ENCODE data around the gene KRT8.
"Not testable (repeated sequence)": the region's sequence is repeated elsewhere in the genome, so short reads cannot be mapped to it uniquely, and the experiment has no call there.

The KRT8 gene

GRCh38 chr12:52901715-52902541, 2.9 kb downstream of the KRT8 start:
- DNase-seq, result no peak

DNA sequence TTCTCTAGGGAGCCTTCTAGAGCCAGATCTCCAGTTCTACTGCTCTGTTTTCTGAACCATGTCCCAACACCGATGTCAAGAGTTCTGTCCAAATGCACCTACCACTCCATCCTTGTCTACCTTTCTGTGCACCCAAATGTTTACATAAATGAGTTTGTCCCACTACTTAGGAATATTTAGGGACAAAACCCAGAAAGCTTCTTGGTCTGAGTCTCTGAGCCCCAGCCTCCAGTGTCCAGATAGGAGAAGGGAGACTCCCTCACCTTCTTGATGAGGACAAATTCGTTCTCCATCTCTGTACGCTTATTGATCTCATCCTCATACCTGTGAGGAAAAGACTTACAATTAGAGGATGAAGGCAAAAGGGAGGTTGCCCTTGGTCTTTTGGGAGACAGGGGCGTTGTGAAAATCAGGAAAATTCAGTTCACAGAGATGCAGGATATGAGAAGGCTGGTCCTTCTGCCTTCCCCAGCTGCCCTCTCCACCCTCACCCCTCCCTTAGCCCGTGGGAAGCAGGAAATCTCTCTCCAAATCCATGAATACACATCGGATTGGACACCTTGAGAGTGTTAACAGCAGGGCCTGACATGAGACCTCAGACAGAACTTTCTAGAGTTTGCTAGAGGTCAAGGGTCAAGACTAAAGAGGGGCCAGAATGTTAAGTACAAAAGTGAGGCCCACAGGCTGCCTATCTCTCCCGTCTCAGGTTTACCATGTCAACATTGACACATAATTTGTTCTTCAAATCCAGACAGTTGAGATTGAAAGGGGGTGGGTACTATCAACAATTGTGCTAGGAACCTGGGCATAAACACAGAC, 3.8 kb downstream of the KRT8 start:
- DNase-seq, result no peak

DNA sequence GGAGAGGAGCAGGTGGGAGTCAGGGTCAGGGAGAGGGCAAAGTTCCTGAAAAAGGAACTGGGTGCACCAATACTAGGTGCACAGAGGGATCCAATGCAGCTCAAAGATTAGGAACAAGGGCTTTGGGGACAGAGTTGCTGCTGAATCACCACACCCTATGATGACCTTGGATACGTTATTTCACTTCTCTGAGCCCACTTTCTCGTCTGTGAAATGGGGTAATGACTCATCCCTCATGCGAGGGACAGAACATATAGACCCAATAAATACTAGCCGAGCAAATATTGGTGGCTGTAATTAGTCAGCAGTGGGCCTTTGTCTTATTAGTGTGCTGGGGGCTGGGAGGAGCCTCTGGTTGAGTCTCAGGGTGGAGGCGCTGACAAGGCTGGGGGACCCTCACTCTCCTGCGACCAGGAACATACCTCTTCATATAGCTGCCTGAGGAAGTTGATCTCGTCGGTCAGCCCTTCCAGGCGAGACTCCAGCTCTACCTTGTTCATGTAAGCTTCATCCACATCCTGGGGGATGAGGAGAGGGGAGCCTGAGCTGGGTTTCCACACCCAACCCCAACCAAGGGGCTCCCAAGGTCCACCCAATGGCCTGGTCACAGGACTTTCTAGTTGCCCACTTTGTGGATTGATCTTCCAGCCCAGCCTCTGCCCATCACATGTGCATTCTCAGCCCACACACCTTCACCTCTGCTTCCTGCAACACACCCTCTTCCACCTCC, 4.5 kb downstream of the KRT8 start:
- DNase-seq, result no peak

GRCh38 chr12:52899338-52900035, 5.4 kb downstream of the KRT8 start:
- DNase-seq, result no peak

DNA sequence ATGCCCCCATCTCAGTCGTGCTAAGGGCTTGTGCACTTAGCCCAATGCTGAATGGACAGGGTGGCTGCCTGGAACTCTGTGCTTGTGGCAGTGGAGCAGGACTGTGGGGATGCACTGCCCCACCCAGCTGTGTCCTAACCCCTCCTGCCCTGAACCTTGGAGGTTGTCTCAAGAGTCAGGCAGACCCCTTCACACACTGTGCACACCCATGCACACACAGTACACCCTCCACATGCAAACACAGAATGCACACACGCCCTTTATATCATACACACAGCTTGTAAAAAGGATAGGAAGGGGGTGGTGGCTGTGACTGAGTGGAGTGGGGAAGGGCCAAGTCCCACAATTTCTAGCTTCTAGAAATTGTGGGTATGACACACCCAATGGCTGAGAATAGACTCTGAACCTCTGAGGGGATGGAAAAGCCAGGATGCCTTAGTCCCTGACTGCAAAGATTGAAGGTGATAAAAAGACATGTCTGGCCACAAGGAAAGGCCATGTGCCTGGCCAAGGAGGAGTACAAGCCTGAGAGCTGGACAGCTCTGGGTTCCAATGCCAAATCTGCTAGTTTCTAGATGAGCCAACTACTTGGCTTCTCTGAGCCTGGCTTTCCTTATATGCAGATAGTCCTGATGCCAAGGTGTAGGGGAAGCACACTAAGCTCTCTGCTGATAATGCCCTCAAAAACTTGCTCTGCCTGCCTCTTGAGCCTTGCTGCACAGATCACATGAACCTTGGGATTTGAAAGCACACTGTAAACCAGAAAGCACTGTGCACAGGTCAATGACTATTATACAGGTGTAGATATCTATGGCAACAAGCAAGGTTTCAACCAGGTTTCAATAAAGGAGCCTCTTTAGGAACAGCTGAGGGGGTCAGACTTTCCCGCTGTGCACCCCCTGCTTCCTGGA, 8.4 kb downstream of the KRT8 start:
- no peak for DNase-seq

DNA sequence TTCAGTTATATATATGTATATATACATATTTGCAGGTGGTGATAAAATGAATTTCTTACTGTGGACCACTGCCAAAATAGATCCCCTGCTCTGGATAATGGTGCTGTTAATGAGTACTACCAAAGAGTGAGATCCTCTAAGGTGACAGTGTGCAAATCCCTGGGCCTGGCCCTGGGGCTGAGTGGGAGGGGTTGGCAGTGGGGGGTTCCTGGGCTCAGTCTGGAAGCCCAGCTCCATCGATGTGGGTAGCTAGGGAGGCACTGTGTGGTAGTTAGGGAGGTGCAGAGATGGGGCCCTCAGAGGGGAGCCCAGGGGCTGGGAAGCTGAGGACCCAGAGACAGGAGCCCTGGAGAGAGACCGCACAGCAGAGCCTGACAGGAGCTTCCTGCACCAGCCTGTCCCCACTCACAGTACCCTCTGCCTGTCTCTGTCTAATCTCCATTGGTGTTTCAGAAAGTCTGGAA, 9.1 kb downstream of the KRT8 start:
- no peak for DNase-seq

GRCh38 chr12:52892974-52893373, 11.9 kb downstream of the KRT8 start:
- DNase-seq, result no peak

DNA sequence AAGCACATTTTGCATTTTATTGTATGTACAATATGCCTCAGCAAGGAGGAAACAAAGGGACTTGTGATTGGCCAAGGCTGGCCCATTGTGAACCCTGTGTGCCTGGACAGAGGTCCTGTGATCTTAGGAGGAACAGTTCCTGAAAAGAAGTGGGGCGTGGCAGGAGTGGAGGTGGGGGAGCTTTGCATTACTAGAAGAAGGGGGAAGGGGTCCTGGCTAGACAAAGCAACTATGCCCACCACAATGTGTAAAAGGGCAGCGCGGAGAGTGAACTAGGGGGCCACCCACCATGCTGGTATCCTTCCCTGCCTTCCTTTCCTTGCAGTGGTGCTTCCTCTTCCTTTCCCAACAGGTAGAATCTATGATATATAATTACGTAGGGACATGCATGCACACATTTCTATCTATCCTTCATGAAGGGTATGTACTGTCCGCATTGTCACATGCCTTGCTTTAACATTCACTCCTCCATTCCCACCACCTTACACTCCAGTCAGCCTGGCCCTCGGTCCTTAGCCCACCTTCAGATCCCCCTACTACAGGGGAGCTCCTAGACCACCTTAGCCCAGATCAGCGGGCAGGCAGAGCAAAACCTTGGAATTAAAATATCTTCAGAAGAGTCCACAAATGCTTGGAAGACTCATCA, 12.5 kb downstream of the KRT8 start:
- no peak for DNase-seq

DNA sequence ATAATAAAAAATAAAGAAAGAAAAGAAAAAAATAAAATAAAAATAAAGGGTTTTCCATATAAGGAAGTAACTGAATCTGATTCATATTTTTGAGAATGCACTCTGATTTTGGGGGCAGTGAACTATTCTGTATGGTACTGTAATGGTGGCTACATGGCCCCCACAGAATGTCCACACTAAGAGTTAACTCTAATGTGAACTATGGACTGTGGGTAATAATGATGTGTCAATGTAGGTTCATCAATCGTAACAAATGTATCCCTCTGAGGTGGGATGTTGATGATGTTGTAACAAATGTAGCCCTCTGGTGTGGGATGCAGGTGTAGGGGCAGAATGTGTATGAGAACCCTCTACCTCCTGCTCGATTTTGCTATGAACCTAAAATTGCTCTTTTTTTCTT, 13.8 kb downstream of the KRT8 start:
- no peak for DNase-seq

GRCh38 chr12:52890417-52890816, 14.5 kb downstream of the KRT8 start:
- DNase-seq, result no peak

- DNase-seq, result peak; percentile 75
These were observed 20.2 kb downstream of the KRT8 start for GRCh38 chr12:52884526-52885293.

GRCh38 chr12:52880499-52880898, 24.4 kb downstream of the KRT8 start:
- not testable (repeated sequence) for DNase-seq

DNA sequence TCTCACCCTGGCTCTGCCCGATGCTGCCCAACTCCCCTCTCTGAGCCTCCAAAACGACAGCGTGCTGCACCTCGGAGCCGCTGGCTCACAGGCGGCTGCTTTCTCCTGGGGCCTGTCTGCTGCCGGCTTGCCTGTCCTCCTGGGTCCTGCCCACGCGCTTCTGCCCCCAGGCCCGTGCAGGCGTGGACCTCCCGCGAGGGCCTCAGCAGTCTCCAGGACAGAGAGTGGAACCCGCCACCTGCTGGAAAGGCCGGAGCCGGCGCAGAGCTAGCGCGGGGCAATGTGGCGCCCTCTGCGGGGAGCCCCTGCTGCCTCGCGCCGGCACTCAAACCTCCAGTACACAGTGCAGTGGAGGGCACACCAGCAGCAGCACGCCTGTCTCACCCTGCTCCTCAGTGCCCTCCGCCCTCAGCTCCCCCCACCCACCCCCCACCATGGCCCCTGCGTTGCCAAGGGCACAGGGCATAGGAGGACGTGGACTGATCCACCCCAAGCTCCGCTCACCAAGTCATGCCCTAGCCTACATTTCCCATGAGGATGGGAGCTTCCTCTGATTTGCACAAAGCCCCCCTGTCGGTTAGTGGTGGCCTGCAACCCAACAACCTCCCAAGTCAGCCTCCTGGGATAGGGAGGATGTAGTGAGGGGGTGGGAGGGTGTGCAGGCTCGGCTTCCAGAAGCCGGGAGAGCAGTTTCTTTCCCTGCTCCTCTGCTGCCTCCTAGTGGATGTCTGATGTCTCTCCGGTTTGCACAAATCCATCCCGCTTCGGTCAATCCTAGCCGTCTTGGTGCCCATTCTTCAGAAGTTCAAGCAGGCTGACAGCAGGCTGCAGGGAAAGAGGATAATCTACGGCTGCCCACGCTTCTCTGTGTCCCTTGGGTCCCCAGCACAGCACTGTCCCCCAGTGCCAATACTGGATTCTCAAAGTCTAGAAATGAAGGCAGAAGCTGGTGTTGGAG, 25.2 kb downstream of the KRT8 start:
- peak; percentile 38 for DNase-seq

- no peak for DNase-seq
These were observed 26.1 kb downstream of the KRT8 start for GRCh38 chr12:52878507-52879393.

- no peak for DNase-seq
These were observed 27.6 kb downstream of the KRT8 start for GRCh38 chr12:52877242-52877641.

- DNase-seq, result no peak
These were observed 28.5 kb downstream of the KRT8 start for GRCh38 chr12:52876372-52876771.

DNA sequence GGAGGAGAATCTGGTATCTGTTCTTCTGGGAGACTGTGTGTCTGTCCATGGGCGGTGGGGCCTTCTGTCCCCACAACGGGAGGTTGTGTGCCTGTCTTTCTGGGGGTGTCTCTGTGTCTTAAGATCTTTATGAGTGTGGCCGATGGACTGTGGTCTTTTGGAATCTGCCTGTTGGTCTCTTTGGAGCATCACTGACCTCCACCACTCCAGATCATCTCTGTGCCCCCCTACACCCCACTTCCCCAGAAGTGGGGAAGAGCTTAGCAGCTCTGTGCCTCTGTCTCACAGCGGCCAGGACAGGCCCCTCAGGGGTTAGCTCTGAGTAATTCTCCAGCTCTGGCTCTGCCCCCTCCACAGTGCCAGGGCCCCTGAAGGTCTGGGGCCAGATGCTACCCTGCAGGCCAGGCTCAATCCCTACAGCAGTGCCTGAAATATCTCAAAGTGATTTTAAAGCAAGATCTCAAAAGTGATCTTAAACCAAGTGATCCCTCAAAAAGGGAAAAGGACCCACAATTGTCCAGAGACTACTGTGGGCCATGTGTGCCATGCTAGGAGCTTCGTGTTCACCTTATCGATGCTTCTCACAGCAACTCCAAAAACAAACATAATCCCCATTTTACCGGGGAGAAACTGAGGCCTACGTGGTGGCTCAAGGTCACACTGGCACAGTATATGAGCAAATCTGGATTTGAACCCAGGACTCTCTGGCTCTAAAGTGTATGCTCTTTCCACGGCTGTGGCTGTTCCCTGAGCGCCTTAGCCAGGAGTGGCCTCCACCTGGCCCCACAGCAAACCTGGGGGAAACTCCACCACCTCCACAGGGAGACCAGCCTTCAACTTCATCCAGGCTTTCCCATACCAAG, 30.1 kb downstream of the KRT8 start:
- DNase-seq, result no peak
